HuH-7 (cell line): Measurements from ENCODE around the gene ASCL2.
A peak's percentile ranks its signal among the peaks of the same experiment; 100 is the strongest.

Experiments
- DNase-seq: peaks from one replicate; pipeline ENCODE4 v3.0.0; 2011; ENCODE audit warnings: low spot score

The ASCL2 gene

DNA sequence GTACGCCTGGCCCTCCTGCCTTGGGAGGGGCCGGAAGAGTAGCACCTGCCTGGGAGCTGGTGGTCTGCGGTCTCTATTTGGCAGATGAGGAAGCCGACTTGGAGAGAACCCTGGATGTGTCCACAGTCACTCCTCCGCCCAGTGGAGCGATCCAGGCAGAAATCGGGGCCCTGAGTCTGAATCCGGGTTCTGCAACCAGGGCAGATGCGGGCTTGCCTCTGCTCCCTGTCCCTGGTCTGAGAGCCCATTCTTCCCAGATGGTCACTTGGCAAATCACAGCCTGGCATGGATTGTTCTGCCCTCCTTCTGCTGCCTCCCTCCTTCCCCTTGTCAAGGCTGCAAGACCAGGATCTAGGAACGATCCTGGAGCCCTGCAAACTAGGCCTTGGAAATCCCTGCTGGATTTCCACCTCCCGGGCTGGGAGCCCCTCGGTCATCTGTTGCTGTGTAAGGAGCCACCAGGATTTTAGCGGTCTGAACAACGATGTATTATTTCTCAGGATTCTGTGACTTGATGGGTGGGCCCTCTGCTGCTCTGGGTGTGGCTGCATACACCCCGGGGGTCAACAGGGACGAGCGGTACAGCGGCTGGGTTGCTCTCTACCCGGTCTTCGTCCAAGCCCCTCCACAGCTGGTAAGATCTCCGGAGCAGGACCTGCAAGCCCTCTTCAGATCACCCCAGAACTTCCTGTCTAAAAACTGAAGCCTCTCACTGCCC lies 2.0 kb upstream of the ASCL2 start:
- no peak for DNase-seq

DNA sequence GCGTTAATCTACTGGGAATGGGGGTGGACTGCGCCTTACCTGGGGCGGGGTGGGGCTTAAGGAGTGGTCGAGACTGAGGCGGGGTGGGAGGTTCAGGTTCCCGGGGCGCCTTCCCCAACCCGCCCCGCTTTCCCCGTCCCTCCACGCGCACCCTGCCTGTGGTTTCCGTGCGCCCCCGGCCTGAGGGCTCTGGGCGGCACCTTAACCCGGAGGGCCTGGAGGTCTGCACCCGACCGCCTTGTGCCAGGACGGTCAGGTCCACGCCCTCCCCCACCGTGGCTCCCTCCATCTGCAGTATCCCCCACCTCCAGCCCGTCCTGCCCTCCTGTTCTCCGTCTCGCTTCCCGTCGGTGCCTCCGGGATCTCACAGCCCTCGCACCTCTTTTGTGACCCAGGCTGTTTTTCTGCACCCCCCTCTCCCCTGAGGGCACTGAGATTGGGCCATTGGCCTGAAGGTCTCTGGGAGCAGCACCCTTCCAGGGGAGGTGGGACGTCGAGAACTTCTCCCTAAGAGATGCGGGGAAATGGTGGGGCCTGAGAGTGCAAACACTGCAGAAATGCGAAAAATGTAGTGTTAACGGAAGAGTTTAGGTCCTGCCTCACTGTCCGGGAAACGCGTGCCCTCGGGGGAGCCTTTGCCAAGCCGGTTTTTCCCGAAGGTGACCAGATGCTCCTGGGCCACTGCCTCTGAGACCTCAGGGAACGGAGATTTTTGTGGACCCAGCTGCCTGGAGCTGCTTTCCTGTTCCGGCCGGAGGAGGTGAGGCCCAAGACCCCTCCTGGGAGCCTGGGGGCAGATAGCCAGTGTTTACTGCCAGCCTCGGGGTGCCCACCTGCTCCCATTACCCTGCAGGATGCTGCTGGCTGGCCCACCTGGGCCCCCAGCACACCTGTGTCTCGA lies 1.2 kb upstream of the ASCL2 start:
- DNase-seq: no peak

DNA sequence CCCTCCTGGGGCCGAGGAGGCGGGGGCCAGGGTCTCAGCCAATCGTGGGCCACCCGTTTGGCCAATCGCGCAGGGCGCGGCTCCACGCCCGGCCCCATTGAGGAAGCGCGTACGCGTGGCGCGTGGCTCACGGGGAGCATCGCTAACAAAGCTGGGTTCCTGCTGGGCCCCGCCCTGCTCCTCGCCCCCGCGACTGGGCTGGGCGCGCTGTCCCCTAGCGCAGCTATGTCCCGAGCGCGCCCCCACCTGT lies 614 bp upstream of the ASCL2 start:
- no peak for DNase-seq

DNA sequence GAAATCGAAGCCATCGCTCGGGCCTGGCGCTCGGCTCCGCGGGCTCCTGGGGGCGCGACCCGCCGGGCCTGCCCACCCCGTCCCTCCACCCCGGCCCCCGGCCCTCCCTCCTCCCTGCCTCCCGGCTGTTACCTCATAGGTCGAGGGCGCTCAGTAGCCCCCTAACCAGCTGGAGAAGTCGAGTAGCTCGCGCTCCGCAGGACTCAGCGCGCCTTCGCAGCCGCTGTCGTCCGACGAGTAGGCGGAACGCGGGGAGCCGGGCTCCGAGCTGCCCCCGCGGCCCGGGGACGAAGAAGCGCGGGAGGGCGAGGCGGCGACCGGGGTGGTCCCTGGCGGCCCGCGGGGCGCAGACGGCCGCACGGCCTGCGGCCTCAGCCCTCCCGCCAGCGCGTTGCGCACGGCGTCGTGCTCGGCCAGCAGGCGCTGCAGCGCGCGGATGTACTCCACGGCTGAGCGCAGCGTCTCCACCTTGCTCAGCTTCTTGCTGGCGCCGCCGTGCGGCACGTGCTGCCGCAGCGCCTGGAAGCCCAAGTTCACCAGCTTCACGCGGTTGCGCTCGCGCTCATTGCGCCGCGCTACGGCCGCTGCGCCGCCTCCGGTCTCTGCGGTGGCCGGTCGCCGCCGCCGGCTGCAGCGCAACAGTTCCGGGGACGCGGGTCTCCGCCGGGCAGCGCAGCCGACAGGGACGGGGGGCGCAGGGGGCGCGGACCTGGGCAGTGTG lies 627 bp downstream of the ASCL2 start:
- DNase-seq: no peak

DNA sequence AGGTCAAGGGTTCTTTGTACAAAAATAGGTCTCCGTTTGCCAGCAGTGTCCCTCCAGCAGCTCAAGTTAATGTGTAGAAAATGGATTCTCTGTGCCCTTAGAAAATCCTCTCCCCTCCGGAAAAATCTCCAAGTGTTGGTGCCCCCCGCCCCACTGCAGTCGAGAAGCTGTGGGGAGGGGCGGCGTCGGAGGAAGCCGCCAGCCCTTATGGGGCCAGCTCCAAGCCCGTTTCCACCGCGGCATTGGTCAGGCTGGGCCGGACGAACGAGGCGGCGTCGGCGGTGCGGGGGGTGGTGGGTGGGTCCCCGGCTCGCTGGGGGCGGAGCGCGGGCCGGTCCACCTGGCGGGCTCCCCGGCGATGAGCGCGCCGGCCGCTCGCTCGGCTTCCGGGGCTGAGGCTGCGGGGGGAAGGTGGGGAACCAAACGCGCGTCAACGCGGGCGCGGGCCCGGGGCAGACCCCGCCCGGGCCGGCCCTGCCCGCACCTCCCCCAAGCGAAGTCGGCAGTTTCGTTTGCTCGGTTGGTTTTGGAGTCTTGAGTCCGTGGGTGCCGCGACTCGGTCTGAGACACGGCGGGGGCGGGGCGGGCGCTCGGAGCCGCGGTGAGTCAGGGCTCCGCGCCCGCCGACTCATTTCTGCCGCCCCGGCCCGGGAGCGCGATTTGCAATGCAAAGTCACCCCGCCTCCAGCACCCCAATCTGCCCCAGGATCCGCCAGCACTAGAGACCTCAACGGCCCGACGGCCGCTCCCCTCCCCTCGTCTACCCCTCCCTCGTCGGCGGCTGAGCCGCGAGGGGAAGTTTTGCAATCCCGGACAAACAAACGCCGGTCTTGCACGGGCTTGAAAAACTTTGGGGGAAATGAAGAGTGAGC lies 1.4 kb downstream of the ASCL2 start:
- DNase-seq: peak; percentile 54

DNA sequence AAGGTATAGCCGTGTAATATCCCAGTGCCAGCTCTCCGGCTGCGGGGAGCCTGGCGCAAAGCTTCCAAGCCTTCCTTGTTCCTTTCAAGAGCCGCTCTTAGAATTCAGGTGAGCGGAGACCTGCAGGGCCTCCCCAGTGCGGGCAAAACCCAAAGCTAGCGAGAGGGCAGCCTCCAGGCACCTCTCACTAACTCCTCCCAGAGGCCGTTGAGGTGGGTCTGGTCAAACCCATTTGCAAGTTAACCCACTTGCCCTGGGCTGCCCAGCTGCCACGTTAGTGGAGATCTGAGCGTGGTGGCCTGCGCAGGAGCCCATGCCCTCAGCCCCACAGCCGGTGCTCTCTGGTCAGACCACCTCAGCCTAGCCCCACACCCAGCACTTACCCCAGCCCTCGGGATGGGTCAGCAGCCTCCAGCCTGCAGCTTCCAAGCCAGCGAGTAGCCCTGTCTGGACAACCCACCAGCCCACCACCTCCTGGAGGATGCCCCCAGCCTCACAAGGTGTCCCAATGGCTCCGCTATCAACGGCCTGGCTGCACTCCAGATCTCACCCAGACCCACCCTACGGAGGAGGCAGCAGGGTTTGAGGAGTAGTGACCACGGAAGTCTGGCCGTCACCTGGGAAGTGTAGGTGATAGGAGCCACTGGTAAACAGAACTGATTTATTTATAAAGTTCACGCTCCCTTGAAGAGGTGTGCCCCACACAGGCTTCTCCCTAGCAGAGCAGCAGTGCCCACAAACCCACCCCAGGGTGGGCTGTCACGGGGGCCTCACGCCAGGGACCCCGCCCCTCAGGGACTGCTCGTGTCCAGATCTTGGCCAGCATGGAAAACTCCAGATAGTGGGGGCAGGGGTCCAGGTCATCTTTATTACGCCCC lies 2.3 kb downstream of the ASCL2 start:
- no peak for DNase-seq

DNA sequence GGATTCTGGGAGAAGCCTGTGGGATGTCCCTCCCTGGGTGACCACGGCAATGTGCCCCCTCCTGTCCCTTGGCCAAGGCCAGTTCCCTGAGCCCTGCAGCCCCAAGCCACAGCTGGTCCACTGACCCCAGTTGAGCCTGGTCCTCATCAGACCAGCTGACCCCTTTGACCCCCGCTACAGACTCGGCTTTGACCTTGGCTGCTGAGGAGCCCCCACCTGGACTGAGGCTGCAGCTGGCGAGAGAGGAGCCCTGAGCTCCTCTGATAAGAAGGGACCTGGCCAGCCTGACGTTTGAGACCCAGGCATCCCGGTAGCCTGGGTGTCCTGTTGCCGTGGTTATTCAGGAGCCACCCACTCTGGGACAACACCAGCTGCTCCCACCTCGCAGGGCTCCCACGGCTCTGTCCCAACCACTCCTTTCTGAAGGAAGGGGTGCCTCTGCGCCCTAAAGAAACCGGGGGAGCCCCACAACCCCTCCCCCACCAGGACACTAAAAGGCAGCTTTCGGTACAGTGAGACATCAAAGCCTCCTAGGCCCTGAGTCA lies 3.0 kb downstream of the ASCL2 start:
- no peak for DNase-seq

DNA sequence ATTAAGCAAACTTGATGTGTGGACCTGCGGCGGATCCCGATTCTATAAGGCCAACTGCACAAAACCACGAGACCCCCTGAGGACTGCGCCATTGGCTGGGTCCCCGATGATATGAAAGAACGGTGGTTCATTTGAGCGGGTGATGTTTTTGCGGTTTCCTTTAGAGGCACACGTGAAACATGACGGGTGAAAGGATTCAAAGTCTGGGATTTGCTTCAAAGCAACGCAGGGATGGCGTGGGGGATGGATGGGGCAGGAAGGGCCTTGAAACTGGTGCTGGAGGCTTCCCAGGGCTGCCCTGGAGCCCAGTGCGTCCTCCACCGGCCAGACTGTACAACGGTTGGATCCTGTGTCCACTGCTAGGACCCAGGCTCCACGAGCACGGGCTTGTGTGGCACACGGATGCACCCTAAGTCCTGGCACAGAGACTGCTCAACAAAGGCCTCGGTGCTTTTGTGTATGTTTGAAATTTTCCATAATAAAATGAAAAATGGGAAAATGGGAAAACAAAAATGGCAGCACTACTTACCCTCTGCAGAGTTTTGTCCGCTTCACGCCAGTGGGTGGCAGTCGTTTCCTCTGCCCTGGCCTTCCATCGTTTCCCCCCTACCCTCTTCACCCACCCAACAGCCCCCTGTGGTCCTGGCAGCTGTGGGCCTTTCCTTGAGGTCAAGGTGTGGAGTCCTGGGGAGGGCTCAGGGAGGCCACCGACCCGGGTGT lies 3.6 kb downstream of the ASCL2 start:
- no peak for DNase-seq

DNA sequence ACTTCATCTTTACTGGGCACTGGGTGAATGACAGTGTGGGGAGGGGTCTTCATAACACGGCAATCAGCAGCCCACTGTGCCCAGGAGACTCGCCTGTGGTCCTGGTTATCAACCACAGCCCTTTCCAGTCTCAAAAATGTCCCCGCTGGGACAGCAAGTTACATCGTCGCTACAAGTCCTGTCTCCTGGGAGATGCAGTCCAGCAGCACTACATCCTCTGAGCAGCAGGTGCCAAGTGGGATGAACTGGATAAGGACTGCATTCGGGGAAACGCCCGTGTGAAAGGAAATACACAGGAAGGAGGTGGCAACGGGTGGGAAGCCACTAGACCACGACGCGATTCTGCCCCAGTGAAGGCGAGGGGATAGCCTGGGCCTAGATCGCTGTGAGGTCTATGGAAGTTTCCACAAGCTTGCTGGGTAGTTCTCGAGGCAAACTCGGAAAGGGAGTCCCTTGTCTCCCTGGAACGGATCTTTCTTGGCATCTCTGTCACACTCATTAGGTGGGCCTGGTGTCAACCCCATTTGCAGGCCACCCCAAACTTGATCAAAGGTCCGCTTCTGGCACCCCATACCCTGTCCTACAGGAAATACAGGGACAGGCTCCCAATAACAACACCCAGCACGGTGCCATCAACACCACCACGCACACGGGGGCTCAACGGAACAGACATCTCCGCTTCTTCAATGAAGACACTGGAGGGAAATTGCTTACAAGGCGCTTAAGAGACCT lies 4.4 kb downstream of the ASCL2 start:
- DNase-seq: no peak

DNA sequence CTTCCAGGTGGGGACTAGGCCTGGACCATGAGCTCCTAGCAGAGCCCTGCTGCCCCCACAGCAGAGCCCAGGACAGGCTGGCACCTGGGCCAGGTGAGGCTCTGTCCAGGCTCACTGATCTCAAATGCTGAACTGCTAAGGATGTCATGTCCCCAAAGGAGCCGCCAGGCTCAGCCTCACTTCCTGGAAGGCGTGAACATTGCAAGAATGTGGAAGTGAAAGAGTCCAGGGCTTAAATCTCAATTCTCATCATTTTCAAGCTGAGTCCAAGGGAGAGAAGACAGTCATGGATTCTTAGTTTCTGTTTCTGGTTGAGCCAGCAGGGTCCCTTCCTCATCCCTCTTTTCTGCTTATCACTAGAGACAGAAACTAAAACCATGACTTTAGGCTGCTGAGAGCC lies 5.0 kb downstream of the ASCL2 start:
- no peak for DNase-seq

DNA sequence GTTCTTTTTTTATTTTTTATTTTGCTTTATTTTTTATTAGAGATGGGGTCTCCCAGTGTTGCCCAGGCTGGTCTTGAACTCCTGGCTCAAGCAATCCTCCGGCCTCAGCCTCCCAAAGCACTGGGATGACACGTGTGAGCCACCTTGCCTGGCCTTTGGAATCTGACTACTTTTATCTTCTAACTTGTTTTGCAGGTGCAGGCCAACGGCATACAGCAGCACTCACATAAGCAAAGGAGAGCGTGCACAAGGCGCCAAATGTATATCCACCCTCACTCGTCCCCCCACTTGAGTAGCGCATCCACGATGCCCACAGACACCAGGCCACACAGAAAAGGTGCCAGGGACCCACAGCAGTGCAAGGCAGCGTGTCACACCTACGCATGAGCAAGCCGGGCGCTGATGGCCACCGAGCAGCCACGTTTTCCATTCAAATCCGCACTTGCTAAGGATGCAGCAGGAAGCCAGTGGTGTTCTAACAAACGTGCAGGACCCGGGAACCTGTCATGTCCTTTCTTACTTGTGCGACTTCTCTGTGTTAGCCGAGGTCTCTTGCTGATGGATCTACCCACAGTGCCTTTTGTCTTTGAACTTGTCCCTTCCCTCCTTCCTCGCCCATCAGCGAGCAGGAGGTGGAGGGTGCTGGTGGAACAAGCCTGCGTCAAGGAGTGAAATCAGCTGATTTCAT lies 5.9 kb downstream of the ASCL2 start:
- DNase-seq: no peak

DNA sequence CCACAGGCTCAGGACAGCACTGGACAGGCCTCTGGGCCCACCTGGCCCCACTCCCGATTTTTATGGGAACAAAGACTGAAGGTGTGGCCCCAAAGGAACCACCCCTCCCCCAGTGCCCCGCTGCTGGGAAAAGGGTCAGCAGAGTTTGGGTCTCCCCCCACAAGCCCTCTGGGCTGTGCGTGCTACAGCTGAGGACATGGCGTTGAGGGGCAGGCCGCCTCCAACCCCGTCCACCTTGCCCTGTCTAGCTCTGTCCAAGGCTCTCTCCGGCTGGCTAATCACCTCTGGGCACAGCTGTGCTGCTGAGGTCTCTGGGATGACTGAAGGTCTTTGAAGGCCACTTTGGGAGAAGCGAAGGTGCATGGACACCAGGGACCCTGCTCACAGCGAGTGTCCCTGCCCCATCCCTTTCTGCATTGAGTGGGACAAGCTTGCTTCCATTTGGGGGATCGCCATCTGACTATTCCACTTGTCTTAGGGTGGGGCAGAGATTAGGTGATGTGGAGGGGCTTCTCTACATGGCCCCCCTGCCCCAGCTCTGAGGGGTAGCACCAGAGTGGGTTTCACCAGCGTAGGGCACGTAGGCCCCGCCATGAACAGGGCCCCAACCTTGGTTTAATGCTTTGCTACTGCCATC lies 6.5 kb downstream of the ASCL2 start:
- no peak for DNase-seq

DNA sequence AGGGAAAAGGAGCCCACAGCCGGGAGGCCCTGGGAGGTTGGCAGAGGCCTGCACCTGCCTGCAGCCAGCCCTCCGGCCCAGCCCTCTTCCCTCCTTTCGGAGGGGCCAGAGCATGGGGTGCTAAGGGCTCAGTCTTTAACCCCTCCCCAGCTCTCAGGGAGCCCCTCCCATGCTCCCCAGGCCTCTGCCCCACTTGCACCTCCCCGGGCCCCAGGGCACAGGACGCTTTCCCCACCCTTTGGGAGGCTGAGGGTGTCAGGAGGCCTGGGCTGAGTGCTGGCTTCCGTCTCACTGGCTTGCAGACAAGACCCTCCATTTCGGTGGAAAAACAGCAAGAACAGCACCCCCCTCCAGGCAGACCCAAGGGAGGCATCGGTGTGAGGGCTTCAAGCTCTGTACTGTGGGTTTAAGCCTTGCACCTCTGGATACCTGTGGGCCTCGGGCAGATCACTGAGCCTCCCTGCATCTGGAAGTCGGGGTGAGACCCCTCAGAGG lies 7.3 kb downstream of the ASCL2 start:
- DNase-seq: no peak

DNA sequence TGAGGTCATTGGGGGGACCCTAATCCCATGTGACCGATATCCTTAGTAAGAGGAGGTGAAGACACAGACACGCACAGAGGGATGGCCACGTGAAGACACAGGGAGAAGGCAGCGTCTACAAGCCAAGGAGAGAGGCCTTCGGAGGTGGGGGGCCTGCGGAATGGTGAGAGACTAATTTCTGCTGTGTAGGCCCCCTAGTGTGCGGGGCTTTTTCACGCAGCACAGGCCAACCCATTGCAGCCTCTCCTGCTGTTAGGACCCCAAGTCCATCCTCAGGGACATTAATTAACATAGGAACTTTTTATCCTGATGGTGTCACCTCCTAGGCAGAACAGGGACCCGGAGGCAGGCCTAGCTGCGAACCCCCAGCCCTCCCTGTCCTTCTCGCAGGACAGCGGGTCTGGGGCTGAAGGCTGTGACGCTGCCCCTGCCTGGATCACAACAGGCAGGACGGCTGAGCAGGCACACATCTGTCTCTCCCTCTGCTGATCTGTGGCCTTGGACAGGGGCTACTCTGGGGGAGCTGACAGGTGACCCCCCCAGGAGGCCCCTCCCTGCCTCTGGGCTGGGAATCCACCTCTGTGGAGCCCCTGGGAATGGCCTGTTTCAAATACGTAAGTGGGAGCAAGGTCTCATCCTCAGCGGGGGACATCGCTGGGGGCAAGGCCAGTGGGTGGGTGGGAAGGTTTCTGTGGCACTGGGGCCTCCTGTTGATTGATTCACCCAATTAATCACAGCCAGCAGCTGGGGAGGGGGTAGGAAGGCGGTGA lies 7.9 kb downstream of the ASCL2 start:
- no peak for DNase-seq

DNA sequence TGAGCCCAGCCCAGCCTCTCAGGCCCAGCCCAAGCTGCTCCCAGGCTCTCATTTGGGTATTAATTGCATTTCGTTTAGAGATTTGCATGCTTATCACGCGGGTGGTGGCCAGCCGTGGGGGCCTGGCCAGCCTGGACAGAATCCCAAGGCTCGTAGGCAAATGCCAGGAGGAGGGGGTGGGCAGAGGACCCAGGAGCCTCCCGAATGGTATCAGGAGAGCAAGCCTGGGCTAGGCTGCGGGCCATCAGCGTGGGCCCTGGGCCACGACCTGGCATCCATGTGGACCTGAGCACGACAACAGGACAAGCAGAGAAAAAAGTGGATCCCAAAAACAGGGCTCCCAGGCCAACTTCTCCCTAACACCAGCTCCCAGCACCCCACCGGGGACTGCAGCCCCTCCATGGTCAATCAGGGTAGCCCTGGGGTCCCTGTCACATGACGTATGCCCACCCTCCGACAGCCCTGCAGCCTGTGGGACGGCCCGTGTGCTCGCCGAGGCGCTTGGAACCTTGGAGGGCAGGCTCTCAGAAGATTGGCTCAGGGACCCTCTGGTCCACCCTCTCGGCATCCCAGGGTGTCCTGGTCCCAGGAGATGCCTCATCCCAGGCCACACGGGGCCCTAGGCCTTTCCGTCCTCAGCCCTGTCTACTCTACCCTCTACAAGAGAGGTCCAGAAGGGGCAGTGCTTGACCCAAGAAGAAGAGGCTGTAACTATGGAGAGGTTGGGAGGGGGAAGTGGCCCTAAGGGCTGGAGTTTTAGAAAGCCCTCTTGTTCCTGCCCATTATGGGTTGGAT lies 8.8 kb downstream of the ASCL2 start:
- DNase-seq: no peak
